ENCODE results near the gene LGR4.

Gene LGR4

GRCh38 chr11:27398400-27398770, 74.2 kb downstream of the LGR4 start:
- DNase-seq = no peak

GRCh38 chr11:27397624-27398399, 74.8 kb downstream of the LGR4 start:
- no peak for DNase-seq

DNA sequence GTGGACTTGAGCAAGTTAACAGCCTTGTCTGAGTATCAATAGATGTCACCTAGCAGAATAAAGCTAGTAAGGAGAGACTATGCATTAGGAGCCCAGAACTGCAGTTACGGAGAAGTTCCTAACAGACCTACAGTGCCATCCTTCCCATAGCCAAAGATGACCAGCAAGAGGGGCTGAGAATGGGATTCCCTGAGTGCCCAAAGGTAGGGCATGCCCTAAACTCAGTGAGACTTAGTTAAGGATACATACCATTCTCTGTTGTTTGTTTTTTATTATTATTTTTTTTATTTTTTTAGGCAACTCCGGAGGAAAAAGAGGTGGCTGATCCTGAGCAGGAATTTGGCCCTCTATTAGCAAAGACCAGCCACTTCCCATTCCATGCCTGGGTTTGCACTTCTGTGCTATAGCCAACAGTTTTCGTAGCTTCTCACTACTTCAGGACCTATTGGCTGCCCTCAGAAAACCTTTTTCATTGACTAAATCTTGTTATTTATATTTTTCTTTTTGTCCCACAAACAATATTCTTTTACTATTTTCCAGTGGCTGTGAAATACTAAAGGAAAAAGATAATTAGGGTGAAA, 76.2 kb downstream of the LGR4 start:
- no peak for DNase-seq

DNA sequence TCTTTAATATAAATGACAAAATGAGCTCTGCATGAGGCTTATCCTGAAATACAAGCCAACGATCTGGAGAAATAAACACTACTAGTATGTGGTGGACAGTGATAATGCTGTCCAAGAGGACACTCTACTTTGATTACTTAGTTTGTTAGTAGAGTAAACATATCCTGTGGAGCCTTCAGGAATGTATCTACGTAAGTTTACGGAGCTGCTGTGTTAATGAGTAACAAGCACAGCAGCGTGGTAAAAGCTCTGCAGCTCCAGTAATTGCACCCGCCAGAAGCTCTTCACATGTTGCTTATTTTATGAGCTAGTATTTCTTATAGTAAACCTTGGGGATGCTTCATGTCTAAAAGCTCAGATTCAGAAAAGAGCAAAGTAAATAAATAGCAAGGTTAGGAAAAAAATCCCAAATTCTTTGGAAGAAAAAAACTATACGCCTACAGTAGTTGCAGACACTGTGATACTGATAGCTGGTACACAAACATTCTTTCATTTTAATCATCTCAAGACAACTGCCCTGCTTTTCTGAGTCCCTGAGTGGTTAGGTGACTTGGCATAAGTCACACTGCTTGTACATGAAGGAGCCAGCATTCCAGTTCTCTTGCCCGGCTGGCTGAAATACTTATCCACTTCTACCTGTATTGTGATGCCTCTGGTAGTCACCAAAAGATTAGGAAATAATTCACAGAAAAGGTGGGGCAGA, 76.9 kb downstream of the LGR4 start:
- peak; percentile 26 for DNase-seq

GRCh38 chr11:27394781-27395228, 77.8 kb downstream of the LGR4 start:
- no peak for DNase-seq

GRCh38 chr11:27392278-27393114, 80.1 kb downstream of the LGR4 start:
- DNase-seq = no peak

DNA sequence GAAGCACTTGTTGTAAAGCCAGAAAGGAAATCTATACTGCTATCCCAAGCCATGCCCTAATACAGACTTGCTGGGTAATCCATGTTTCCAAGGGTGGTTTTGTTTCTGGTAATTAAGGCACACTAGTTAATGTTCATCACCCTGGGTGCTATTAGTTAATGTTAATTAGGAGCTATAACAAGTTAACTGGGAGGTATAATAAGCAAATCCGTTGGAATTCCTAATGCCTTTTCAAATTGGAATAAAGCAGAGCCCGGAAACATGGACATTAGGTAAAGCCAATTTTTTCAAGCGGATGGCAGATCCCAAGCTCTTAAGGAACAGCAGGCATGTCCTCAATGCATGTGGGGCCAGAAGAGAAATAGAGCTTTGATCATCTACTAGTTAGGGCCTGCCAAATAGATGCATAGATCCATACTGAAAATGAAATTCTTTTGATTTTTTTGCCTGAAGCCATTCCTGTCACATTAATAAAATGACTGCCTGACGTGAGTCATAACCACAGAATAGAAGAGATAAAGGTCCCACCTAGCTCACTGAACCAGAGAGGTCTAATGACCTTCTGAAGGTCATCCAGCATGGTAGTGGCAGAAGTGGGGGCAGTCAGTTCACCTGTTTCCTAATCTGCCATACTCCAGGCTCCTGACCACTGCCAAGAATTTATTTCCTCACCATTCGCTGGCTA, 81.1 kb downstream of the LGR4 start:
- no peak for DNase-seq

- no peak for DNase-seq
Measured at GRCh38 chr11:27390318-27391295, 82.0 kb downstream of the LGR4 start.

- no peak for DNase-seq
Measured at GRCh38 chr11:27388869-27389268, 83.7 kb downstream of the LGR4 start.

DNA sequence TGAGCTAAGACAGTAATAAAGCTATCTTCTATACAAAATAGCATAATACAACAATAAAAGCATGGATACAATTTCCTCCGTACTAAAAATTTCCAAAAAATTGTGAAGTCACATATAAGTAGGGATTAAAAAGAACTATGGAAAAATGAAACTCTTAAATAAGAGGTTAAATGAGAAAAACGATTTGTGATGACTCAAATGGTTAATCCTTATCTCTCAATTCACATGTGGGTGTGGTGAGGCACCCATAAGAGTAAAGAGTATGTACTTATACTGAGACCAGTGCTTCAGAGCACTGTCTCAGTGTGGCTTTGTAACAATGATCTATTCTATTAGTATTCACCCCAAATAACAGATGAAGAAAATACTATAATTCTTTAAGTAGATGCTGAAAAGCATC, 84.6 kb downstream of the LGR4 start:
- no peak for DNase-seq

DNA sequence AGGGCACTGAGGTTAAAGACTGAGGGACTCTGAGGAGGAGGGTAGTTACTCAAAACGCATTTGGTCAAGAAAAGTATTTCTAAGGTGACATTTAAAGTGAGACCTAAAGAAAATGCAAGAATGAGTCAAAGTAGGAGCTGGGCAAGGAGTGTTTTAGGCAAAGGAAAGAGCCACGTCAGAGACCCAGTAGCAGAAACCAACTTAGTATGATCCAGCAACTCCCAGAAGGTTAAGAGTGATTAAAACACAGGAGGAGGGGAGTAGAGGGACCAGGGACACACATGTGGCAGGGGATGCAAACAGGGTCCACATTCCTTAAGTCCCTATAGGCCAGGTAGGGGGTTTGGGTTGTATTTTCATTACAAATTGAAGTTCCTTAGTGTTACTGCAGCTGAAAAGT, 85.2 kb downstream of the LGR4 start:
- no peak for DNase-seq

- no peak for DNase-seq
Measured at GRCh38 chr11:27386181-27386845, 86.3 kb downstream of the LGR4 start.

DNA sequence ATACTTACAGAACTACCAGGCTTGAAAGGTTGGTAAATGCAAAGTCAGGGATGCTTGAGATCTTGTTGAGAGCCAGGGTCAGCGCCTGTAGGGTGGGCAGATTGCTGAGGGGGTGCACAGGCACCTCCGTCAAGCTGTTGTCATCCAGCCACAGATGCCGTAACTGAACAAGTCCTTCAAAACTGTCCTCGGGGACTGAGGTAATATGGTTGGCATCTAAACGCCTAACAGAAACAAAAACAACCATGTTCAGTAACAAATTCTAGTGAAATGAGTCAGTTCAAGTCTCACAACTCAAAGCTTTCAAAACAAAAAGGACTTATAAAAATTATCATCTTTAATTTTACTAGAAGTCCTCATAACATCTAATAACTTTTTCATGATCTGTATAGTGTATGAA, 87.3 kb downstream of the LGR4 start:
- no peak for DNase-seq

DNA sequence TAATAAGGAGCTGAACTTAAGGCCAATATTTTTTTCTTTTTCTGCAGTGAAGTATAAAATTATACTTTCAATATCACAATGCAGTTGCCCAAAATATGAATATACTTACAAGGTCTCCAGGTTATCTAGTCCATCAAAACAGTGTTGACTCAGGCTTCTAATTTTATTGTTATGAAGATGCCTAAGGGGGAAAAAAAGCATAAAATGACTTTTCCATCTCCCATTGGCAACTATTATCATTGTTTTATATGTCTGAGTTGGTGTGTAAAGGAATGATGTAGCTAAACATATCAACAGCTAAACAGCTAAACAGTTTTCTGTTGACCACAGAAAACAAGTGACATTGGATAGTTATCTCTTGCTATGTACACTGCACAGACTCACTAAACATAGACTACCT, 88.4 kb downstream of the LGR4 start:
- no peak for DNase-seq

DNA sequence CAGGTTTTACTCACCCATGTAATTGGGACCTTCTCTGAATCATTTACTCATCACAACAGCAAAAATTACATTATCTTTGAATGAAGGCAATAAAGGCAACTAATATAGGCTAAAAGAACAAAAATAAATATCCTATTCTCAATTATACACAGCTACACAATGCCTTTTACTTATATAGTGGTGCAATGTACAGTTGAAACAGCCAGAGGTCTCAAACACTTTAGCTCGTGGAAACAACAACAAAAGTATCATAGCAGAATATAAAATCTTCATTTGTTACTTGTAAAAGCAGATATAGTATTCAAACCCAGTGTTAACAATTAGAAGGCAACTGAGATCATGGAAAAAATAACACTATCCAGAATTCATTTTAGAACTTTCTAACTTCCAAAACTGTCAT, 88.9 kb downstream of the LGR4 start:
- no peak for DNase-seq

DNA sequence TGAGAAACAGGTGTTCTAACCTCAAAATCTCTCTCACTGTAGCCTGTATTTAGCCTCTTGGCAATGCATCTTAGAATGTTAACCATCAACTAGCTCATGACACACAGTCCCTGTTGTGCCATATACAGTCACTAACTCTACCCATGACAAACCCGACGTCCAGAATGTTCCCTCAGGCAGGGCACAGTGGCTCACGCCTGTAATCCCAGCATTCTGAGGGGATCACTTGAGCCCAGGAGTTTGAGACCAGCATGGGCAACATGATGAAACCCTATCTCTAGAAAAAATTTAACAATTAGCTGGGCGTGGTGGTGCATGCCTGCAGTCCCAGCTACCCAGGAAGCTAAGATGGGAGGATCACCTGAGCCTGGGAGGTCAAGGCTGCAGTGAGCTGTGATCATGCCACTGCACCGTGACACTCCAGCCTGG, 91.3 kb downstream of the LGR4 start:
- no peak for DNase-seq

DNA sequence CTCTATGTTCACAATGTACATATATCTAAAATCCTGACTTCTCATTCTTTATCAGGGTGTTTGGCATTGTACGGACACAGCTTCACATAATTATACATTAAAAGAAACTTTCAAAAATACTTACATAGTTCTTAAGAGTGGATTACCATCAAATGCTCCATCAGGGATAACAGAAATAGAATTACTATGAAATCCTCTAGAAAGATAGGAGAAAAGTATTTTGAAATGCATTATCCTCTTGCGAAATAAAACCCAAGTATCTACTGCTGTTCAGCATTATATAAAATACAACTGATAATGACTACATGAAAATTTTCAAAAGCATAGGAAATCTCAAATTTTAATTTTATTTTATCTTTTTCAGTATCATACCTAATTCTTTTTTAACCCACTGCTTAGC, 91.8 kb downstream of the LGR4 start:
- DNase-seq = no peak

GRCh38 chr11:27379449-27379848, 93.1 kb downstream of the LGR4 start:
- DNase-seq = no peak

- no peak for DNase-seq
Measured at GRCh38 chr11:27375370-27375769, 97.2 kb downstream of the LGR4 start.

DNA sequence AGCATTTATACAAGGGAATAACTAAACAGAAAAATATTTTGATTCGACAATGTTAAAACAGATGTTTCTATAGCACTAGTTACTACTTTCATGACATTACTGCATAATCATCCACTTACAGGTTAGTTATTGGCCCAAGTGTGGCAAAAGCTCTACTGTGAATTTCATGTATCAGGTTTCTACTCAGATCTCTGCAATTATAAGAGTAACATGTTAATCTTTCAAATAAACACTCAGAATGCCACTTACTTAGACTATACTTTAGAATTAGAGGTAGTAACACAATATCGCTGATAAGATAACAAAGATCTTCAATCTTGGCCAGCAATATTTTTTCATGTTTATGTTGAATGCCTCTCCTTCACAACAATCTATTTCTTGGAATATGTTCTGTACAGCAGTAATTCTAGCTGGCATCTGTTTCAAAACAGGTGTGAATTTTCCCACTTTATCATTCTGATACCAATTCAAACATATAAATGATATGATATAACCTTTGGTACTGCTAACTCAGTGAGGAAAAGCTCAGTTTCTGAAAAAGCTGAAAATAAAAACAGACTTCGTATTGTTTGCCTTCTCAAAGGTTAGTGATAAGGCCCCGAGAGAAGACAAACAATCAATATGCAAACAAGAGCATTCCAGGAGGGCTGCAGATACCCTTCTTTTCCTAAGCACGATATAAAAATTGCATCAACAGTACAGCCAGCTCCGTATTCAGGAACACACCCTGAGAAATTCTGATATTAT, 98.6 kb downstream of the LGR4 start:
- peak; percentile 56 for DNase-seq

All from NCI-H526 treated with DMSO at 0.1 percent for 48 hours (cell line).